Neuronal stem cell (in vitro differentiated cells): ENCODE measurements around the gene LPIN1.
"Not testable (repeated sequence)": the region's sequence is repeated elsewhere in the genome, so short reads cannot be mapped to it uniquely, and the experiment has no call there.

Source experiments
- DNase-seq: peaks from one replicate; pipeline ENCODE4 v3.0.0-alpha.2; 2013; ENCODE audit warnings: low spot score
- H2AFZ ChIP-seq: one replicate; pipeline ENCODE4 v1.6.1; 2013; ENCODE audit warnings: mild to moderate bottlenecking, low read length, inconsistent platforms
- H2AK5ac ChIP-seq: 2 replicates; pipeline ENCODE4 v1.6.1; 2013; ENCODE audit warnings: low read depth, mild to moderate bottlenecking, inconsistent platforms, low read length, moderate library complexity, mixed read lengths
- H2BK120ac ChIP-seq: 2 replicates; pipeline ENCODE4 v1.6.1; 2013; ENCODE audit warnings: low read depth, mild to moderate bottlenecking, inconsistent platforms, low read length, moderate library complexity, mixed read lengths
- H2BK12ac ChIP-seq: one replicate; pipeline ENCODE4 v1.6.1; 2013; ENCODE audit warnings: low read length, inconsistent platforms
- H2BK15ac ChIP-seq: 2 replicates; pipeline ENCODE4 v1.6.1; 2013; ENCODE audit warnings: mild to moderate bottlenecking, low read length, inconsistent platforms, mixed read lengths
- H2BK5ac ChIP-seq: one replicate; pipeline ENCODE4 v1.6.1; 2013; ENCODE audit warnings: inconsistent platforms, mild to moderate bottlenecking, low read length, moderate library complexity
- H3K14ac ChIP-seq: one replicate; pipeline ENCODE4 v1.6.1; 2013; ENCODE audit warnings: low read length, inconsistent platforms
- H3K18ac ChIP-seq: 2 replicates; pipeline ENCODE4 v1.6.1; 2013; ENCODE audit warnings: low read length, inconsistent platforms
- H3K23ac ChIP-seq: 2 replicates; pipeline ENCODE4 v1.6.1; 2013; ENCODE audit warnings: low read depth, mild to moderate bottlenecking, mixed read lengths, low read length, inconsistent platforms; ENCODE audit not compliant: poor library complexity
- H3K27ac ChIP-seq: replicated peaks from 3 replicates; pipeline ENCODE4 v1.5.1; 2013; ENCODE audit warnings: low read length, inconsistent platforms
- H3K27me3 ChIP-seq, 3 experiments: 2 replicates each; pipeline ENCODE4 v1.6.1; 2013; ENCODE audit warnings: low read length in 3 of 3, mild to moderate bottlenecking in 2 of 3, inconsistent platforms in 1 of 3, low read depth in 1 of 3, mixed read lengths in 1 of 3, moderate library complexity in 1 of 3; ENCODE audit not compliant: control insufficient read depth in 3 of 3, insufficient read depth in 3 of 3
- H3K36me3 ChIP-seq, 2 donors: replicated peaks in 1 of 2; 2 replicates each; pipeline ENCODE4 v1.6.1; 2013; ENCODE audit warnings: low read length in 2 of 2; ENCODE audit not compliant: control insufficient read depth in 2 of 2, insufficient read depth in 2 of 2
- H3K4ac ChIP-seq: 2 replicates; pipeline ENCODE4 v1.6.1; 2013; ENCODE audit warnings: inconsistent platforms, mild to moderate bottlenecking, low read length, moderate library complexity
- H3K4me1 ChIP-seq, 2 donors: 1 replicate in 1 of 2; 2 replicates in 1 of 2; pipeline ENCODE4 v1.6.1; 2013; ENCODE audit warnings: low read length in 2 of 2, low read depth in 1 of 2; ENCODE audit not compliant: control insufficient read depth in 2 of 2, insufficient read depth in 1 of 2
- H3K4me2 ChIP-seq: one replicate; pipeline ENCODE4 v1.6.1; 2013; ENCODE audit warnings: mild to moderate bottlenecking, low read length, inconsistent platforms; ENCODE audit not compliant: insufficient read depth, poor library complexity, severe bottlenecking
- H3K4me3 ChIP-seq, 2 donors: 2 replicates each; pipeline ENCODE4 v1.5.1; 2013; ENCODE audit warnings: low read length in 2 of 2, mild to moderate bottlenecking in 2 of 2, inconsistent platforms in 1 of 2, moderate library complexity in 1 of 2
- H3K79me1 ChIP-seq: one replicate; pipeline ENCODE4 v1.6.1; 2013; ENCODE audit warnings: low read depth, mild to moderate bottlenecking, inconsistent platforms, low read length, moderate library complexity
- H3K9ac ChIP-seq: one replicate; pipeline ENCODE4 v1.6.1; 2013; ENCODE audit warnings: mild to moderate bottlenecking, low read depth, low read length, inconsistent platforms; ENCODE audit not compliant: poor library complexity
- H3K9me3 ChIP-seq, 2 donors: replicated peaks in 1 of 2; 2 replicates each; pipeline versions ENCODE3 to v1.6.1; 2013; ENCODE audit warnings: low read length in 2 of 2, mild to moderate bottlenecking in 2 of 2, inconsistent platforms in 1 of 2, low read depth in 1 of 2, mixed read lengths in 1 of 2, moderate library complexity in 1 of 2; ENCODE audit not compliant: control insufficient read depth in 2 of 2, insufficient read depth in 1 of 2
- H4K8ac ChIP-seq: one replicate; pipeline ENCODE4 v1.6.1; 2013; ENCODE audit warnings: low read depth, mild to moderate bottlenecking, inconsistent platforms, low read length, moderate library complexity
- H4K91ac ChIP-seq: one replicate; pipeline ENCODE4 v1.6.1; 2013; ENCODE audit warnings: low read length, low read depth, mild to moderate bottlenecking, inconsistent platforms; ENCODE audit not compliant: poor library complexity
- WGBS, 2 donors: extraction: QIAGEN DNeasy Blood & Tissue Kit; methylation state at CpG; one replicate each; pipeline ENCODE4 v1.1.7; 2013; ENCODE audit warnings: missing lambda C conversion rate in 2 of 2, mixed read lengths in 1 of 2; ENCODE audit not compliant: insufficient read length in 2 of 2, insufficient replicate concordance in 1 of 2; ENCODE audit errors: extremely low coverage in 2 of 2; 5-methylcytosine and 5-hydroxymethylcytosine counted together

Gene LPIN1

DNA sequence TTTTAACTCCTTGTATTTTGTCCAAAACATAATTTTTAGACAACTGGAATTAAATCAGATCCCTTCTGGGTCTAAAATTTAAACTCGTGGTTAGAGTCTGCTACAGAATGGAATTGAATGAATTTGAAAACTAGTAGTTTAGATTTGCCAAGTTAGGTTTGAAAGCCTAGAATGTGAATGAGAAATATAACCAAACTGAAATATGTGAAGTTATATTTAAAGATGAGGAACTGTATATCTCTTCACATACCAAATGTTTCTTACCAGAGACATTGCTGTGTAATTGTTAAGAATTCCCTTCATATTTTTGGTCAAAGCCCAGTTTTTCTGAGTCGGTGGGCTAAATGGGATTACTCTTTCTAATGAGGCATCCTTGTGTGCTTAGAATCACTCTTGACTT is 74.2 kb downstream of the LPIN1 start:
- H3K36me3 ChIP-seq = peaks cover 32 to 94% of the 10 kb centered on the region in 2 donors
- no peak overlapping the region for H3K4ac ChIP-seq
- H4K91ac ChIP-seq = no peak overlapping the region
- no peak overlapping the region for H4K8ac ChIP-seq
- H2BK120ac ChIP-seq = no peak overlapping the region
- H3K4me2 ChIP-seq = no peak overlapping the region
- H3K4me3 ChIP-seq = no peak overlapping the region
- H2BK5ac ChIP-seq = no peak overlapping the region
- no peaks in the 10 kb centered on the region for H3K4me1 ChIP-seq
- H2AFZ ChIP-seq = no peak overlapping the region
- H3K27me3 ChIP-seq = no peaks in the 10 kb centered on the region
- H3K9me3 ChIP-seq = peaks cover 3 to 4% of the 10 kb centered on the region in 2 donors
- no peak overlapping the region for H2BK15ac ChIP-seq
- no peak for DNase-seq
- H3K23ac ChIP-seq = no peak overlapping the region
- no peak overlapping the region for H3K9ac ChIP-seq
- WGBS, 2 donors = no CpG with 5 or more reads among the region's 2 CpGs
- H3K79me1 ChIP-seq = no peaks in the 10 kb centered on the region
- H3K18ac ChIP-seq = no peak overlapping the region
- H3K14ac ChIP-seq = no peak overlapping the region
- no peak overlapping the region for H3K27ac ChIP-seq
- H2BK12ac ChIP-seq = no peak overlapping the region
- H2AK5ac ChIP-seq = no peak overlapping the region

GRCh38 chr2:11821705-11822104 is 75.3 kb downstream of the LPIN1 start:
- H3K4me1 ChIP-seq = peaks cover 0 to 1% of the 10 kb centered on the region in 2 donors
- H2AFZ ChIP-seq = no peak overlapping the region
- no peak overlapping the region for H2BK12ac ChIP-seq
- H3K27me3 ChIP-seq = no peaks in the 10 kb centered on the region
- no peaks in the 10 kb centered on the region for H3K79me1 ChIP-seq
- DNase-seq = no peak
- H2BK15ac ChIP-seq = no peak overlapping the region
- no CpG with 5 or more reads among the region's 3 CpGs for WGBS, 2 donors
- no peak overlapping the region for H2BK5ac ChIP-seq
- no peak overlapping the region for H3K9ac ChIP-seq
- H4K91ac ChIP-seq = no peak overlapping the region
- no peak overlapping the region for H4K8ac ChIP-seq
- no peak overlapping the region for H3K27ac ChIP-seq
- no peak overlapping the region for H3K23ac ChIP-seq
- H3K4ac ChIP-seq = no peak overlapping the region
- H3K18ac ChIP-seq = no peak overlapping the region
- H3K4me2 ChIP-seq = no peak overlapping the region
- no peak overlapping the region for H2BK120ac ChIP-seq
- peaks cover 27 to 94% of the 10 kb centered on the region in 2 donors for H3K36me3 ChIP-seq
- H3K14ac ChIP-seq = no peak overlapping the region
- H2AK5ac ChIP-seq = no peak overlapping the region
- H3K4me3 ChIP-seq = no peak overlapping the region
- H3K9me3 ChIP-seq = peaks cover 3 to 4% of the 10 kb centered on the region in 2 donors

DNA sequence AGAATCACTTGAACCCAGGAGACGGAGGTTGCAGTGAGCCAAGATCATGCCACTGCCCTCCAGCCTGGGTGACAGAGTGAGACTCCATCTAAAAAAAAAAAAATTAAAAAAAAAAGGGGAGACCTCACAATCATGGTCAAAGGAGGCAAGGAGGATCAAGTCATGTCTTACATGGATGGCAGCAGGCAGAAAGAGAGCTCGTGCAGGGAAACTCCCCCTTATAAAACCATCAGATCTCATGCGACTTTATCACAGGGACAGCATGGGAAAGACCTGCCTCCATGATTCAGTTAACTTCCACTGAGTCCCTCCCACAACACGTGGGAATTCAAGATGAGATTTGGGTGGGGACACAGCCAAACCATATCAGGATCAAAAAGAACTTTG is 75.9 kb downstream of the LPIN1 start:
- not testable (repeated sequence) for H2AK5ac ChIP-seq, H2BK12ac ChIP-seq, H3K9me3 ChIP-seq, H3K27me3 ChIP-seq, H4K8ac ChIP-seq, H3K14ac ChIP-seq, H3K9ac ChIP-seq, H3K4ac ChIP-seq, H2BK5ac ChIP-seq, H3K4me2 ChIP-seq, H2AFZ ChIP-seq, H4K91ac ChIP-seq, H3K4me1 ChIP-seq, H3K27ac ChIP-seq, H3K23ac ChIP-seq, DNase-seq, H3K4me3 ChIP-seq, H2BK120ac ChIP-seq, H3K79me1 ChIP-seq, H2BK15ac ChIP-seq, H3K18ac ChIP-seq
- H3K36me3 ChIP-seq = peaks cover 26 to 95% of the 10 kb centered on the region in 2 donors
- no CpG with 5 or more reads among the region's 4 CpGs for WGBS, 2 donors

DNA sequence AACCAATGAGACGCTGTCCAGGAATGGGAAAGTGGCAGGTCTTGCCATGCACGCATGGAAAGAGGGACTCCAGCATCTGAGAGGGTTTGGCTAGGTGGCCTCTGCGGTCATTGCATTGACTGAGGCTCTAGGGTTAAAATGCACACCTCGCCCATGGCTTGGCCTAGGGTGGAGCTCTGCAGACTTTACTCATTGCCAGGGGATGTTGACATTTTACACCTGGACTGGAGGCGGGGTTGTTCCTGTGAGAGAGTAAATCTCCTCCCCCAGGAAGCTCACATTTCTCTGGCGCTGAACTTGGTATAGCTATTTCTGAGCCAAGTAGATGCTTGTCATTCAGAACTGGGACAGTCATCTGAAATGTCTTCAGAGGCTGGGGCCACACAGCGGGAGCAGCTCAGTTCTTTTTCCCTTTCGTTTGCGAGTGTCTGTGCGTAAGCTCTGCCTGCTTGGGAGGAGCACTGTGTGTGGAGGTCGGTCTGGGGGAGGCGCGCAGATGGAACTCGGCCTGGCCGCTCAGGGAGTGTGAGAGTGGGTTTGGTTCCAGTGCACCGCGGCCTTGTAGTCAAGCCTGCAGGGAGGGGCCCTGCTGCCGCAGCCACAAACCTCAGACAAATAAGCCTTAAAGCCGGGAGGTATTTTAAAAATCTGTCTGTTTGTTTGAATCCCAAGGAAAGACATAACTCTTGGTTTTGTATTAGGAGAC is 76.5 kb downstream of the LPIN1 start:
- peaks cover 0 to 1% of the 10 kb centered on the region in 2 donors for H3K4me1 ChIP-seq
- no peak overlapping the region for H3K9ac ChIP-seq
- peaks cover 25 to 91% of the 10 kb centered on the region in 2 donors for H3K36me3 ChIP-seq
- no peak overlapping the region for H2BK15ac ChIP-seq
- H3K27ac ChIP-seq = no peak overlapping the region
- H3K4me3 ChIP-seq = no peak overlapping the region
- no peak overlapping the region for H2AK5ac ChIP-seq
- H4K91ac ChIP-seq = no peak overlapping the region
- no peak overlapping the region for H3K18ac ChIP-seq
- H3K14ac ChIP-seq = no peak overlapping the region
- WGBS, 2 donors = no CpG with 5 or more reads among the region's 19 CpGs
- DNase-seq = no peak
- H3K27me3 ChIP-seq = no peaks in the 10 kb centered on the region
- H3K4ac ChIP-seq = no peak overlapping the region
- H3K4me2 ChIP-seq = no peak overlapping the region
- H2BK5ac ChIP-seq = no peak overlapping the region
- peaks cover 3 to 4% of the 10 kb centered on the region in 2 donors for H3K9me3 ChIP-seq
- no peaks in the 10 kb centered on the region for H3K79me1 ChIP-seq
- no peak overlapping the region for H2BK12ac ChIP-seq
- H3K23ac ChIP-seq = no peak overlapping the region
- H2BK120ac ChIP-seq = no peak overlapping the region
- H2AFZ ChIP-seq = no peak overlapping the region
- H4K8ac ChIP-seq = no peak overlapping the region
